CD4-positive, alpha-beta T cell treated with Interleukin-6 for 4 hours (primary cell): Measurements from ENCODE around the gene USP2.
"Not testable (repeated sequence)": the region's sequence is repeated elsewhere in the genome, so short reads cannot be mapped to it uniquely, and the experiment has no call there.

ENCODE experiments used
- DNase-seq: peaks from one replicate; pipeline ENCODE4 v3.0.0-alpha.2; 2020; ENCODE audit warnings: mixed read lengths

USP2 gene

GRCh38 chr11:119410501-119410900 lies 29.0 kb upstream of the USP2 start:
- no peak for DNase-seq

- DNase-seq: no peak
These were observed 28.2 kb upstream of the USP2 start for GRCh38 chr11:119409731-119410130.

GRCh38 chr11:119406005-119406404 lies 24.5 kb upstream of the USP2 start:
- no peak for DNase-seq

GRCh38 chr11:119405448-119405847 lies 24.0 kb upstream of the USP2 start:
- DNase-seq: not testable (repeated sequence)

- DNase-seq: no peak
These were observed 23.4 kb upstream of the USP2 start for GRCh38 chr11:119404872-119405271.

GRCh38 chr11:119403021-119403420 lies 21.5 kb upstream of the USP2 start:
- no peak for DNase-seq

- no peak for DNase-seq
These were observed 21.0 kb upstream of the USP2 start for GRCh38 chr11:119402470-119402869.

GRCh38 chr11:119400860-119401259 lies 19.4 kb upstream of the USP2 start:
- DNase-seq: no peak

GRCh38 chr11:119397740-119398139 lies 16.2 kb upstream of the USP2 start:
- no peak for DNase-seq

- DNase-seq: no peak
These were observed 15.3 kb upstream of the USP2 start for GRCh38 chr11:119396835-119397234.

GRCh38 chr11:119391275-119391674 lies 9.8 kb upstream of the USP2 start:
- no peak for DNase-seq

- DNase-seq: no peak
These were observed 8.2 kb upstream of the USP2 start for GRCh38 chr11:119389611-119390254.

GRCh38 chr11:119388103-119388502 lies 6.6 kb upstream of the USP2 start:
- no peak for DNase-seq

- DNase-seq: no peak
These were observed 2.8 kb upstream of the USP2 start for GRCh38 chr11:119384332-119384731.

GRCh38 chr11:119382513-119382912 lies 1.0 kb upstream of the USP2 start:
- not testable (repeated sequence) for DNase-seq

- DNase-seq: no peak
These were observed 611 bp upstream of the USP2 start for GRCh38 chr11:119382101-119382500.

- no peak for DNase-seq
These were observed 686 bp downstream of the USP2 start for GRCh38 chr11:119380827-119381180.

GRCh38 chr11:119380160-119380826 lies 1.2 kb downstream of the USP2 start:
- DNase-seq: no peak

- no peak for DNase-seq
These were observed 2.5 kb downstream of the USP2 start for GRCh38 chr11:119378851-119379465.

- no peak for DNase-seq
These were observed 3.4 kb downstream of the USP2 start for GRCh38 chr11:119377961-119378667.

GRCh38 chr11:119377112-119377901 lies 4.2 kb downstream of the USP2 start:
- DNase-seq: no peak

- DNase-seq: no peak
These were observed 5.2 kb downstream of the USP2 start for GRCh38 chr11:119376197-119376847.
